K562 (cell line): ENCODE data around the gene ABCG5. TPM values are rescaled to one million over a fixed set of nuclear protein-coding genes. Genes with fewer than 3 reads are reported as not detected.

ENCODE experiments used
- CBX5 ChIP-seq: IDR thresholded peaks from 2 replicates; pipeline ENCODE4 v1.6.1; 2014; ENCODE audit warnings: low read depth, borderline replicate concordance
- DEAF1 ChIP-seq: fragments of 450-650 bp; formaldehyde crosslinking; IDR thresholded peaks from 2 replicates; pipeline ENCODE4 v1.4.0; 2020; ENCODE audit warnings: mild to moderate bottlenecking, moderate library complexity
- FOXO4 ChIP-seq: fragments of 450-650 bp; formaldehyde crosslinking; IDR thresholded peaks from 2 replicates; pipeline ENCODE4 v1.4.0; 2020; ENCODE audit warnings: mild to moderate bottlenecking, moderate library complexity
- JUND ChIP-seq, 2 experiments: IDR thresholded peaks; 2 replicates in 1 of 2; 3 replicates in 1 of 2; pipeline ENCODE4 v1.6.1; 2011; ENCODE audit warnings: borderline replicate concordance in 2 of 2, low read depth in 2 of 2, low read length in 2 of 2, improper control_type of control experiment in 1 of 2, missing biosample characterization in 1 of 2, missing genetic modification characterization in 1 of 2, missing genetic modification reagents in 1 of 2
- MTA1 ChIP-seq: fragments of 450-650 bp; IDR thresholded peaks from 2 replicates; pipeline ENCODE4 v1.6.1; 2017; ENCODE audit warnings: borderline replicate concordance
- POLR2AphosphoS2 ChIP-seq: IDR thresholded peaks from 2 replicates; pipeline ENCODE4 v1.6.1; 2012; ENCODE audit warnings: low read length, improper control_type of control experiment
- THAP12 ChIP-seq: fragments of 250-450 bp; sonication (Bioruptor Pico); IDR thresholded peaks from 2 replicates; pipeline ENCODE4 v1.9.0; 2021; ENCODE audit warnings: mild to moderate bottlenecking, inconsistent platforms
- USF1 ChIP-seq: sonication (generic); formaldehyde crosslinking; IDR thresholded peaks from 2 replicates; pipeline ENCODE4 v1.9.0; 2022; ENCODE audit warnings: mild to moderate bottlenecking, missing genetic modification reagents
- ZC3H11A ChIP-seq: IDR thresholded peaks from 2 replicates; pipeline ENCODE4 v1.6.1; 2012; ENCODE audit warnings: low read depth, low read length, improper control_type of control experiment
- ZNF280B ChIP-seq: fragments of 250-450 bp; sonication (Bioruptor Pico); IDR thresholded peaks from 2 replicates; pipeline ENCODE4 v1.5.1; 2021; ENCODE audit warnings: mild to moderate bottlenecking
- ZNF507 ChIP-seq: conservative IDR thresholded peaks from 2 replicates; pipeline ENCODE4 v1.6.1; 2017; ENCODE audit warnings: missing genetic modification characterization, missing compliant biosample characterization
- polyA plus RNA-seq, 8 experiments: library from polyadenylated mRNA; depleted of rRNA in 4 of 8; stranded (reverse) in 5 of 8; unstranded in 3 of 8; fragments of >200 nt; fragmentation: Nextera tagmentation in 2 of 8; fragmentation: Illumina TruSeq in 1 of 8; extraction: Ambion mirVana in 2 of 8; extraction: Trizol in 1 of 8; gene quantifications; 2 replicates each; pipeline versions ENCODE4 v1.2.1 to v1.2.3, GENCODE V29; 2011 to 2014; ENCODE audit warnings: inconsistent platforms in 1 of 8, missing spikeins in 1 of 8
- total RNA-seq, 7 experiments: library from RNA; depleted of rRNA in 6 of 7; stranded (reverse); fragments of >200 nt in 6 of 7; fragmentation: Illumina TruSeq in 2 of 7; extraction: Trizol in 2 of 7; gene quantifications; 2 replicates each; pipeline versions ENCODE4 v1.2.1 to v1.2.3, GENCODE V29; 2011 to 2021; ENCODE audit warnings: low replicate concordance in 1 of 7

The ABCG5 gene
- total and polyA plus RNA-seq, 9 of the 15 experiments (the other 6 are each of a cell fraction or from before 2014, with no cell fraction given) = 0.01 TPM; not detected in 7

- TF ChIP-seq THAP12 (CRISPR knock-in tag) = no peak
- TF ChIP-seq JUND (IDR thresholded peaks at IDR 0.05; ENCODE audit: borderline replicate concordance, low read depth, low read length) = peak; percentile 48; the same call in 1 of the 2 replicates
- TF ChIP-seq JUND (tag; IDR thresholded peaks at IDR 0.05; ENCODE audit: borderline replicate concordance, low read depth, low read length) = no peak; the same call in 2 of the 3 replicates
- TF ChIP-seq ZNF507 = no peak
- no peak for TF ChIP-seq ZC3H11A
- no peak for TF ChIP-seq ZNF280B (CRISPR knock-in tag)
- TF ChIP-seq USF1 (CRISPR knock-in tag) = no peak
- TF ChIP-seq MTA1 = peak; percentile 96
- no peak for TF ChIP-seq FOXO4 (CRISPR knock-in tag)
- no peak for TF ChIP-seq CBX5
- no peak for TF ChIP-seq POLR2AphosphoS2
- no peak for TF ChIP-seq DEAF1
Observed at GRCh38 chr2:43773876-43774613, 64.6 kb downstream of the ABCG5 start, which contains the start of gene DYNC2LI1 (continued).
